ENCODE data around the gene TTC9C. TPM values are rescaled to one million over a fixed set of nuclear protein-coding genes. Genes with fewer than 3 reads are reported as not detected.
"Not testable (repeated sequence)": the region's sequence is repeated elsewhere in the genome, so short reads cannot be mapped to it uniquely, and the experiment has no call there.

The TTC9C gene
- total RNA-seq, 1 donor from 2014 or later: 35.2 TPM

DNA sequence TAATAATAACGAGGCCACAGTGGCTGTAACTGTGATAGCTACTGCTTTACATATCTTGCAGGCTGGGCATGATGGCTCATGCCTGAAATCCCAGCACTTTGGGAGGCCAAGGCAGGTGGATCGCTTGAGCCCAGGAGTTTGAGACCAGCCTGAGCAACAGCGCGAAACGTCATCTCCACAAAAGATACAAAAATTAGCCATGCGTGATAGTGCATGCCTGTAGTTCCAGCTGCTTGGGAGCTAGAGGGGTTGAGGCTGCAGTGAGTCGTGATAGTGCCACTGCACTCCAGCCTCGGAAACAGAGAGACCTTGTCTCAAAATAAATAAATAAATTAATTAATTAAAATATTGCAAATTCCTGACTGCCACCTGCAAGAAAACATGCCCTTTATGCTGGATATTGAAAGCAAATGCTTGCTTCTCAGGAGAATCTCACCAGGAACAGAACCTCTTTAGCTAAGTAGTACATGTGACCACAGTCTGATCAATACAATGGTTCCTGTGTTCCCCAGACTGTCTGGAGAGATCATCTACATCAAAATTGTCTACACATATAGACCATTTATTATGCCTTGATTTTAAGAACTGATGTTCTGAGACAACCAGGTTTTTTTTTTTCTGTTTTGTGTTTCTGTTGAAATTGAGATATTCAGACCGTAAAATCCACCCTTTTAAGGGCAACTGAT is 19.3 kb downstream of the TTC9C start:
- no peak for DNase-seq (ENCODE audit: extremely low read depth, low read depth, low spot score)

DNA sequence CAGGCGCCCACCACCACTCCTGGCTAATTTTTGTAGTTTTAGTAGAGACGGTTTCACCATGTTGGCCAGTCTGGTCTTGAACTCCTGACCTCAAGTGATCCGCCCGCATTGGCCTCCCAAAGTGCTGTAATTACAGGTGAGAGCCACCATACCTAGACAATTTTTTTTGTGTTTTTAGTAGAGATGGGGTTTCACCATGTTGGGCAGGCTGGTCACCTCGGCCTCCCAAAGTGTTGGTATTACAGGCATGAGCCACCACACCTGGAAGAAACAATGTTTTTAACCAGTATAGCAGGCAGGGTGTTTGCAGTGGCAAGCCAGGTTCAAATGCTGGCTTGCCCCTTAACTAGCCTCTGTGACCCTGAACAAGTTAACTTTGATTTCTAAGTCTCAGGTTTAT is 21.6 kb downstream of the TTC9C start:
- DNase-seq (ENCODE audit: extremely low read depth, low read depth, low spot score): not testable (repeated sequence)

DNA sequence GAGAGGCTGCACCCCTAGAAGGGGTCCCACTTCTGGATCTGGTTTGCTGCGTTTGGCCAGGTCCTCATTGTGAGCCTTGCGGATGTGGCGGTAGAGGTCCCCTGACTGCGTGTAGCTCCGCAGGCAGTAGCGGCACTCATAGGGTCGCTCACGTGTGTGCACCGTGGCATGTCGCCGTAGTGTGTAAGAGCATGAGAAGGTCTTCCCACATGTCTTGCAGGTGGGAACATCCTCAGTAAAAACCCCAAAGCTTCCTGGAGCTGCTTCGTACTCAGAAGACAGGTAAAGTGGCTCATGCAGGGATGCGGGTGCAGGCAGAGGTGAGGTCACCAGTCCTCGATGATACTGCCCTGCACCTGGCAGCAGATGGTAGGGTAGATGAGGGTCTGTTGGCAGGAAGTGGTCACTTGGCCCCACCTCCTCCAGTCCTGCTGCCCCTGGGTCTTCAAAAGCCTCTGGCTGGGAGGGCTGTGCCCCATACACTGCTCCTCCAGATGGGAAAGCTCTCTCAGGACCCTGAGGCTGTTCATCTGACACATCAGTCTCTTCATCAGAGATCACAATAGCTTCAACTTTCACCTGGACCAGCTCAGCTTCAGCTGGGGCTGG is 24.0 kb downstream of the TTC9C start:
- DNase-seq (ENCODE audit: extremely low read depth, low read depth, low spot score): no peak

- DNase-seq (ENCODE audit: extremely low read depth, low read depth, low spot score): no peak
These were observed 24.9 kb downstream of the TTC9C start for GRCh38 chr11:62752994-62753735.

DNA sequence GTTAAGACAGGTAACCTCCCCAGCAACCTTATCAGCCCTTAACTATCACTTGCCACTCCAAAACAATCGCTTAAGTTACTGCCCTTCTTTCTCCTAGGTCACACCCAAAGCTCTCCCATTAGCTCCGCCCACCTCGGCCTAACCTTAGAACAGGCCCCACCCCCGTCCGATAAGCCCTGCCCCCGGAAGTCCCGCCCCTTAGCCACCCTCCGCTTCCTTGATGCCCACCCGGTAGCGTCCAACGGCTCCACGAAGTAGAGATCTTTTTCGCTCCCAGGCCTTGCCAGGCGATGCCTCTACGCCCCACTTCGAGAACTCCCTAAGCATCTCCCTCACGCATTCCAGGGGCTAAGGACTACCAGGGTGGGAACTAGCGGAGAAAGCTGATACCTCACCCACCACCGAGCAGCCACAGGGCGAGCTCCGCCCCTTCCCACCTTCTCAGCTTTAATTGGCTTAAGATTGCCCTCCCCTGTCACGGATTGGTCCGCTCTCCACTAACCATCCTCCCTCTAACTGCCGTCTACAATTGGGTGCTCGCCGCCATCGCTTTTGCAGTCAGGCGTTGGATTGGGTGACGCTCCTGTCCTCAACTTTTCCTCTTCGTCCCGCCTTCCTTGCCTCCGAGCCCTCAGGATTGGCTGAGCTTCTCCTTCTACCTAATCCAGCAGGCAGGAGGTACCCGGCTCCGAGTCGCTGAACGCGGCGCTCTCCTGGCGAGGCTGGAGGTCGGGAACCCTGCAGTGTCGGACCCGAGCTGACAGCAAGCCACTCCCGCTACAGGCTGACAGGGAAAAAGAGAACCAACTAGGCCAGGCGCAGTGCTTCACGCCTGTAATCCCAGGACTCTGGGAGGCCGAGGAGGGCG is 25.7 kb downstream of the TTC9C start, which contains the start of gene ZBTB3:
TSS of gene ZBTB3 (minus strand) at position 425 of the 868 bp plus-strand sequence. CDS start 496 bp downstream, outside the sequence.
- peak; percentile 96 for DNase-seq (ENCODE audit: extremely low read depth, low read depth, low spot score)

DNA sequence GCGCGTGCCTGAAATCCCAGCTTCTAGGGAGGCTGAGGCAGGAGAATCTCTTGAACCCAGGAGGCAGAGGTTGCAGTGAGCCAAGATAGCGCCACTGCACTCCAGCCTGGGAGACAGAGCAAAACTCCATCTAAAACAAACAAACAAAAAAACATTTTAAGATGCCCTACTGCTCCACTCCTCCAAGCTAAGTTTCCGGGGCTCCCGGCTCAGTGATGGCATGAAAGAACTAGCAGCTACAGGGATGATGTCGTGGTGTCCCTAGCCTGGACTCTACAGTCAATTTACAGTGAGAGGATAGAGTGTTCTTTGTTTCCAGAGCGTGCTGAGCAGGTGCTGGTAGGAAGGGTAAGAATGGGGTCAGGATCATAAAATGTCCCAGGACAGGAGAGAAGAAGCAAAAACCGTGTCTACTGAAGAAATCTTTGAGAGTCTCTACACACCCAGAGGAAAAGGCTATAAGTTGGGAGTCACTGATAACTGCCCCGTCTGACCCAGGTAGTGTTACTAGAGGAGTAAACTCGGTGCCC is 26.9 kb downstream of the TTC9C start:
- no peak for DNase-seq (ENCODE audit: extremely low read depth, low read depth, low spot score)

DNA sequence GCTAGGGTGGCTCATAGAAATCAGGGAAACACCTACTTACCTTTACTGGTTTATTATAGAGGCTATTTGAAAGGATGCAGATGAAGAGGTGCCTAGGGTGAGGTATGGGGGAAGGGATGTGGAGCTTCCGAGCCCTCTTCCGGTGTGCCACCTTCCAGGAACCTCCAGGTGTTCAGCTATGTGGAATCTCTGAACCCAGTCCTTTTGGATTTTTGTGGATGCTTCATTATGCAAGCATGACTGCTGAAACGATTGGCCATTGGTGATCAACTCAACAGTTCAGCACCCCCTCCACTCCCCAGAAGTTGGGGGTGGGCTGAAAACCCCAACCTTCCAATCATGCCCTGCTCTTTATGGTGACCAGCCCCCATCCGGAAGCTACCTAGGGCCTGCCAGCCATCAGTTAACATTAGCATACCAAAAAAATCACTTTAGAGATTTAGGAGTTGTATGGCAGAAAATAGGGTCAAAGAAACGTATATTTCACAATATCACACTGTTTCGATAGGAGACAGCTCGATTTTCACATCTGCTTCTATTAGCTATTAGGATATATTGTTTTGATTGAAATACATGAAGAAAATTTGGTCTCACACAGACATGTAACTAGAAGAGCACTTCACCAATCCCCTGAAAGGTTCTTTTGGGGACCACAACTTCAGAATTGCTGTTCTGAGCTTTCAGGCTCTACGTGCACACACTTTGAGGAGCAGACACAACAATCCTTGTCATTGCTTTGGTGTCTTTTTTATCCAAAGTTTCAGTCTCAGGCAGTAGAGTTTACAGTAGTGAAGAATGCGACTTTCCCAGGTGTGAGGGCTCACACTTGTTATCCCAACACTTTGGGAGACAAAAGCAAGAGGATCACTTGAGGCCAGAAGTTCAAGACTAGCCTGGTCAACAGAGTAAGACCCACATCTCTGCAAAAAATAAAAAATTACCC is 29.8 kb downstream of the TTC9C start:
- DNase-seq (ENCODE audit: extremely low read depth, low read depth, low spot score): no peak

DNA sequence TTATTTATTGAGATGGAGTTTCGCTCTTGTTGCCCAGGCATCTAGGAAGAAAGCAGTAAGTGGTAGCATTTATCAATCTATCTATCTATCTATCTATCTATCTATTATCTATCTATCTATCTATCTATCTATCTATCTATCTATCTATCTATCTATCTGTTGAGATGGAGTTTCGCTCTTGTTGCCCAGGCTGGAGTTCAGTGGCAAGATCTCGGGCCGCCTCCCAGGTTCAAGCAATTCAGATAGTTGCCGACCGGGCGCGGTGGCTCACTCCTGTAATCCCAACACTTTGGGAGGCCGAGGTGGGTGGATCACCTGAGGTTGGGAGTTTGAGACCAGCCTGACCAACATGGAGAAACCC is 32.6 kb downstream of the TTC9C start:
- DNase-seq (ENCODE audit: extremely low read depth, low read depth, low spot score): not testable (repeated sequence)

- no peak for DNase-seq (ENCODE audit: extremely low read depth, low read depth, low spot score)
These were observed 42.5 kb downstream of the TTC9C start for GRCh38 chr11:62770778-62771143.

DNA sequence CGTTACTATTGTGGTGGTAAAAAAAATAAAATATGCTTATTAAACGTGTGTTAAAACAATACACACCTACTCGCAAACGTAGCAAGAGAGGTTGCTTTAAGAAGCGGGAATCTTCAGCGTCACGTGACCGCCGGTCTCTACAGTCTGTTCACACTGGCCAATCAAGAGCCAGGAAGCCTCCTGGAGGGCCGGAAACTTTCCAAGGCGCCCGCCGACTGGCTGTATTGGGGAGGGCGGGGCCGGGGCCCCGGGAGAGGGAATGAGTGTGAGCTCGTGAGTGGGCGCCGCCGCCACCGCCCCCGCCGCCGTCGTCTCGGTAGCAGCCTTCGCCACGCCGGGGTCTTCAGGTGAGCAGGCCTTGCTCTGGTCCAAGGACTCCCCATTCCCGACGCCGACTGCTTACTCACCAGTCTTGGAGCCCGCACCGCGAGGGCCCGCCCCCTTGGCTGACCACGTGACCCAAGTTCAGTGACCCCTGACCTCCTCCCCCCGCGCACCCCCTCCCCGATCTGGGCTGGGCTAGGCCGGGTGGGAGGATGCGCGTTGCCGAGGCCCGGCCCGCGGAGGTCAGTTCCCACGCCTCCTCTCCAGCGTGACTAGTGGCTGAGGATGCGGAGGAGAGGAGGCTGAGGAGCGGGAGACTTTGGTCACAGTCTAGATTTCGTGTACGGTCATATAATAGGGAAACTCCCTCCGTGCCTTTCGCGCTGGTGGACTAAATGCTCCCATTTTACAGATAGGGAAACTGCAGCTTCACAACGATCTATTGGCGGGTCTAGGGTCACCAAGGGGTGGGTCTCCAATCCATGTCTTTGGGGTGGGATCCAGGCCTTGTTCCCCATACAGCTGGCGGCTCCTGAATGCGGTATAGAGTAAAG is 43.1 kb downstream of the TTC9C start, which contains the start of gene TAF6L:
TSS of gene TAF6L (plus strand) at position 253 of the 878 bp plus-strand sequence. CDS start 4,388 bp downstream, outside the sequence.
- peak; percentile 87 for DNase-seq (ENCODE audit: extremely low read depth, low read depth, low spot score)

GRCh38 chr11:62774407-62774806 is 46.1 kb downstream of the TTC9C start:
- no peak for DNase-seq (ENCODE audit: extremely low read depth, low read depth, low spot score)

DNA sequence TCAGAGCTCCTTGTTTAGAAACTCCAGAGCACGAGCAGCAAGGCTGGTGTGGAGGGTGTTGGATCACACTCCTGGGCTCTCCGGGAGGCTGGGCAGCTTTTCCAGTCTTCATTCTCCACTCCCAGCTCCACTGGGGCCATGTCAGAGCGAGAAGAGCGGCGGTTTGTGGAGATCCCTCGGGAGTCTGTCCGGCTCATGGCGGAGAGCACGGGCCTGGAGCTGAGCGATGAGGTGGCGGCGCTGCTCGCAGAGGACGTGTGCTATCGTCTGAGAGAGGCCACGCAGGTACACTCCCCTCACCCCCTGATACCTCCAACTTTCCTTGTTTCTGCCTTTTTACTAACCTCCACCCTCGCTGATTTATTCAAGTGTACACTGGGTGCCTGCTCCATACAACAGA is 47.4 kb downstream of the TTC9C start:
- DNase-seq (ENCODE audit: extremely low read depth, low read depth, low spot score): no peak

DNA sequence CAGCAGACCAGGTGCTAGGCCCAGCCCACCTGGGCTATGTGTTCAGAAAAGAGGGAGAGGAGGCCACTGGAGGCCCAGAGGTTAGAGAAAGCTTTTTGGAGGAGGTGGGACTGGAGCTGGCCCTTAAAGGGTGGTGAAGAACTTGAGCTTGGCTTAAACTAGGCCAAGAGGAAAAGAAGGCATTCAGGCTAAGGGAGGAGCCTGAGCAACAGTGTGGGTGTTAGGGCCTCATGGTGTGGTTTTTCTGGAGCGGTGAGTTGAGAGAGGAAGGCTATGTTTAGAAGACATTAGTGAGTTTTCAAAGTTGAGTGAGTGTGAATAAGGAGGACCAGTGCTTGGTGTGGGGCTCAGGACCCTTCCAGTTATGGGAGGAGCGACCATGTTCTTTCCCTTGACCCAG is 49.1 kb downstream of the TTC9C start:
- DNase-seq (ENCODE audit: extremely low read depth, low read depth, low spot score): no peak

DNA sequence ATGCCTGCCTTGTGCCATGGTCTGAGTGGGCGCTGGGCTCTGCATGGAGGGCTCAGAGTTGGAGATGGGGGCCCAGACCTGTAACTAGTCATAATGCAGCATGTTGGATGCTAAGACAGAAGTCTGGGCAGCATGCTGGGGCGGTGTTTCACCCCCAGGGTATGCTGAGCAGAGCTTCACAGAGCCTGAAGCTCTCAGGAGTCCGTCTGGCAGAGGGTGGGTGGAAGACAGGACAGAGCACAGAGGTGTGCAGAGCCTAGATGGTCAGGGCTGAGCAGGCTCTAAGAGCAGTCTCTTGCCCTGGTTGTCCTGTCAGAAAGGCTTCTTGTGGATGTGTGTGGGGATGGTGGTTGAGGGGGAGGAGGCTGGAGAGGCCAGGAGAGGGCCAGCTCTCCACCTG is 50.2 kb downstream of the TTC9C start:
- DNase-seq (ENCODE audit: extremely low read depth, low read depth, low spot score): no peak

- no peak for DNase-seq (ENCODE audit: extremely low read depth, low read depth, low spot score)
These were observed 54.5 kb downstream of the TTC9C start for GRCh38 chr11:62782753-62783152.

DNA sequence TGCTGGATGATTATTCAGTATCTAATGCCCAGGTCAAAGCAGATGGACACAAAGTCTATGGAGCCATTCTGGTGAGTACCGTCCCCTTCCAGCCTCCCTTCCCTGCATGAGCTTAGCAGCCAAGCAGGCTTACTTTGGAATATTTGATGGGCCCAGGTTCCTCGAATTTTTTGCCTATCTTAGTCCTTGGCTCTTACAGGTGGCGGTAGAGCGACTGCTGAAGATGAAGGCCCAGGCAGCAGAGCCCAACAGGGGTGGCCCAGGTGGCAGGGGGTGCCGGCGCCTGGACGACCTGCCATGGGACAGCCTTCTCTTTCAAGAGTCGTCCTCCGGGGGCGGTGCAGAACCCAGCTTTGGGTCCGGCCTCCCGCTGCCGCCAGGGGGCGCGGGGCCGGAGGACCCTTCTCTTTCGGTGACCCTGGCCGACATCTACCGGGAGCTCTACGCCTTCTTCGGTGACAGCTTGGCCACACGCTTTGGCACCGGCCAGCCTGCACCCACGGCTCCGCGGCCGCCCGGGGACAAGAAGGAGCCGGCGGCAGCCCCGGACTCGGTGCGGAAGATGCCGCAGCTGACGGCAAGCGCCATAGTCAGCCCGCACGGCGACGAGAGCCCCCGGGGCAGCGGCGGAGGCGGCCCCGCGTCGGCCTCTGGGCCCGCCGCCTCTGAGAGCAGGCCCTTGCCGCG is 58.2 kb downstream of the TTC9C start:
- no peak for DNase-seq (ENCODE audit: extremely low read depth, low read depth, low spot score)

DNA sequence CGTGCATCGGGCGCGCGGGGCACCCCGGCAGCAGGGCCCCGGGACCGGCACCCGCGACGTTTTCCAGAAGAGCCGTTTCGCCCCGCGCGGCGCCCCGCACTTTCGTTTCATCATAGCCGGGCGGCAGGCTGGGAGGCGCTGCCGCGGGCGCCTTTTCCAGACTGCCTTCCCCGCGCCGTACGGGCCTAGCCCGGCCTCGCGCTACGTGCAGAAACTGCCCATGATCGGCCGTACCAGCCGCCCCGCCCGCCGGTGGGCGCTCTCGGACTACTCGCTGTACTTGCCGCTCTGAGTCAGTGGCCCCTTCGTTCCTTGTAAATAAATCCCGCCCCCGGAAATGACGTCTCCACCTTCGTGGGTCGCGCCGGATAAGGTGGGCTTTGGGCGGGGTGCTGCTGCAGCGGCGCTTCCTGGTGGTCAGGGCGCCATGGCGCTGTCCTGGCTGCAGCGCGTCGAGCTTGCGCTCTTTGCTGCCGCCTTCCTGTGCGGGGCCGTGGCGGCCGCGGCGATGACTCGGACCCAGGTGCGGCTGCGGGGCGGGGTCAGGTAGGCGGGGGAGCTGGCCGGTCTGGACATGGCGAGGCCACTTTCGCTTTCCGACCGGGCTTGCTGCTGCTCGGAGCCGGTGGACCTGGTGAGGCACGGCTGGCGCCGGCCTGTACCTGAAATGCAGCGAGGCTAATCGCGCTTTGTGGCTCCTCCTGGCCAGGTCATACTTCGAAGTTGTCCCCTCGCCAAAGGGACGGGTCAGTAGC is 58.9 kb downstream of the TTC9C start, which contains the start of gene TMEM179B:
TSS of gene TMEM179B (plus strand) at position 398 of the 755 bp plus-strand sequence. CDS start at position 428, 30 bp downstream.
- no peak for DNase-seq (ENCODE audit: extremely low read depth, low read depth, low spot score)
